Tibial artery (tissue), 4 donors: ENCODE results near the gene CNNM3.
A peak's percentile ranks its signal among the peaks of the same experiment; 100 is the strongest.

Source experiments
- DNase-seq, 2 donors: peaks; one replicate each; pipeline ENCODE4 v3.0.0-alpha.2; 2019
- H3K27ac ChIP-seq, 2 donors: fragments of 200-600 bp; sonication (generic) in 1 of 2; 1 replicate in 1 of 2; 2 replicates in 1 of 2; pipeline ENCODE4 v1.5.1; 2018 to 2019; ENCODE audit warnings: mild to moderate bottlenecking in 1 of 2
- H3K27me3 ChIP-seq, 2 donors: fragments of 200-600 bp; sonication (generic) in 1 of 2; one replicate each; pipeline versions ENCODE4 v1.5.1 to v1.6.0; 2016 to 2019
- H3K36me3 ChIP-seq, 3 donors: fragments of 200-600 bp; sonication (generic) in 2 of 3; one replicate each; pipeline ENCODE4 v1.5.1; 2016 to 2019; ENCODE audit warnings: mild to moderate bottlenecking in 2 of 3
- H3K4me1 ChIP-seq, 4 donors: fragments of 200-600 bp; sonication (generic) in 2 of 4; 1 replicate in 3 of 4; 2 replicates in 1 of 4; pipeline ENCODE4 v1.5.1; 2016 to 2019
- H3K4me3 ChIP-seq, 2 donors: fragments of 200-600 bp; sonication (generic) in 1 of 2; 1 replicate in 1 of 2; 2 replicates in 1 of 2; pipeline ENCODE4 v1.5.1; 2018 to 2019; ENCODE audit warnings: mild to moderate bottlenecking in 2 of 2
- H3K9me3 ChIP-seq, 3 donors: fragments of 200-600 bp; sonication (generic) in 1 of 3; one replicate each; pipeline ENCODE4 v1.5.1; 2016 to 2019
- intact Hi-C: fragments of 100-400 bp; cut with DNase I; formaldehyde crosslinking; loops from one replicate; pipeline ENCODE4 v1.15.0; 2023; ENCODE audit warnings: low total_unique reads
- TF ChIP-seq, protein P1 (sequence below), 2 experiments: fragments of 200-600 bp in 1 of 2; fragments of 450-650 bp in 1 of 2; IDR thresholded peaks; one replicate each; pipeline ENCODE4 v1.5.1; 2017 to 2019; ENCODE audit warnings: antibody characterized with exemption in 2 of 2, mild to moderate bottlenecking in 1 of 2, moderate library complexity in 1 of 2

The CNNM3 gene

DNA sequence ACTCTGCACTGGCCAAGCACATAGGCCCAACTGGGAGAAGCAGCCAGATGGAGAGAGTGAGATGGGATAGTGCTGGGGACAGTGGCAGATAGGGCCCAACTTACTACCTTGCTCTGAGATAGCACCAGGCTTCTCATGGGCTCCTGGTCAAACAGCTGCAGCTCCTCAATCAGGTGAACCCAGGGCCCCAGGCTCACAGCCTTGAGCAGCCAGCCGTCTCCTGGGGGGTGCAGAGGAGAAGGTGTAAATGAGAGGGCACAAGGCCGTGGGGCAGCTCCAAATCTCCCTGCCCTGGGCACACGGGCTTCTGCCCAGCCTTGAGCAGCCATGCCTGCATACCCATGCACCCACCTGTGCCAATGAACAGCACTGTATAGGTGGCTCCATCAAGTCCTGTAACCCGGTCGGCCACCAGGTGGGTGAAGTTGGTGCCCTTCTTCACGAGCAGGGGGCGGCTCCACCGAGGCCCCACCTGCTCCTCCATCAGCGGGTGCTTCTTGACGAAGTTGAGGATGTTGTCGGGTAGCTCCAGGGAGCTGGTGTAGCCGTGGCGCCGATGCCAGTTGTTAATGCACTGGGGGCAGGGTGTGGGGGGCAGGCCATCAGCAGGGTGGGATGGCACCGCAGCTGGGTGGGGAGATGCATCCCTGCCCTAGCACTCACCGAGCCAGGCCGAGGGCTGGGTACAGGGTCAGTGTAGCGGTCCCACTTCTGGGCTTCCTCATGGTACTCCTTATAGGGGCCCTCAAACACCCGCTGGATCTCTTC, 47.7 kb downstream of the CNNM3 start:
- H3K4me3 ChIP-seq: no peak overlapping the region
- peaks cover 0 to 64% (median 44%) of the 10 kb centered on the region in 4 donors for H3K4me1 ChIP-seq
- no peaks in the 10 kb centered on the region for H3K9me3 ChIP-seq
- DNase-seq: no peak
- H3K27me3 ChIP-seq: no peaks in the 10 kb centered on the region
- H3K36me3 ChIP-seq: peaks cover 60 to 80% (median 70%) of the 10 kb centered on the region in 3 donors
- no peak overlapping the region for H3K27ac ChIP-seq
- TF ChIP-seq, protein P1, sequence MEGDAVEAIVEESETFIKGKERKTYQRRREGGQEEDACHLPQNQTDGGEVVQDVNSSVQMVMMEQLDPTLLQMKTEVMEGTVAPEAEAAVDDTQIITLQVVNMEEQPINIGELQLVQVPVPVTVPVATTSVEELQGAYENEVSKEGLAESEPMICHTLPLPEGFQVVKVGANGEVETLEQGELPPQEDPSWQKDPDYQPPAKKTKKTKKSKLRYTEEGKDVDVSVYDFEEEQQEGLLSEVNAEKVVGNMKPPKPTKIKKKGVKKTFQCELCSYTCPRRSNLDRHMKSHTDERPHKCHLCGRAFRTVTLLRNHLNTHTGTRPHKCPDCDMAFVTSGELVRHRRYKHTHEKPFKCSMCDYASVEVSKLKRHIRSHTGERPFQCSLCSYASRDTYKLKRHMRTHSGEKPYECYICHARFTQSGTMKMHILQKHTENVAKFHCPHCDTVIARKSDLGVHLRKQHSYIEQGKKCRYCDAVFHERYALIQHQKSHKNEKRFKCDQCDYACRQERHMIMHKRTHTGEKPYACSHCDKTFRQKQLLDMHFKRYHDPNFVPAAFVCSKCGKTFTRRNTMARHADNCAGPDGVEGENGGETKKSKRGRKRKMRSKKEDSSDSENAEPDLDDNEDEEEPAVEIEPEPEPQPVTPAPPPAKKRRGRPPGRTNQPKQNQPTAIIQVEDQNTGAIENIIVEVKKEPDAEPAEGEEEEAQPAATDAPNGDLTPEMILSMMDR (IDR thresholded peaks at IDR 0.05): no peak
- intact Hi-C loops: no loop called here

DNA sequence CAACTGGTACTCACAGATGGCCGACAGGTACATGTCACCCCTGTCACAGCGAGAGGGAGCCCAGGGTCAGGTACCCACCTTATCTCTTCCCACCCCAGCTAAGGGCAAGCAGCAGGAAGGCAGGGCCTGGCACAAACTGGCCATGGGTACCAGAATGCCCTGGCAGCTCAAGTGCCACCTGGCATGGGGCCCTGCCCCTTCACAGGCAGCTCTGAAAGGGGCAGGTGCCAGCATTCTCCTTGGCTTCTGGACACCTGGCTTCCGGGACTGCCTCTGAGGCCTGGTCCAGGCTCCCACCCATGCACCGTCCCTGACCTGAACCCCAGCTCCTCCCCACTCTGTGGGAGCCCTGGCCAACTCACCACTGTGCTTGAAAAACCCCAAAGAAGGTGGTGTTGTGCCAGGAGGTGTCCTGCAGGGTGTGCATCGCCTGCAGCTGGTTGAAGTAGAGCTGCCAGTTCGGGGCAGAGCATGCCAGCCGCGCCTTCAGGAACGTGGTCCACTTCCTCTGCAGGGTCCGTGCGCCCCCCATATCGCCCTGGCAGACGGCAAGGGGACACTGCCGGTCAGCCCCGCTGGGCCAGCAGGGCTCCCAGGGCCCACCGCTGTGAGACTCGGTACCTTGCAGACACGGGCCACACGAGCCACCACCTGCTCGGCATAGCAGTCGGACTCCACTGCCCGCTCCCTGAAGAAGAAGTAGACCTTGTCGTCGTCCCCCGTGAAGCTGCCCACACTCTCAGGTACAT, 48.4 kb downstream of the CNNM3 start:
- H3K27me3 ChIP-seq: no peaks in the 10 kb centered on the region
- DNase-seq: peak in 1 of 2 donors; percentile 64
- peaks cover 0 to 56% (median 37%) of the 10 kb centered on the region in 4 donors for H3K4me1 ChIP-seq
- intact Hi-C loops: loop anchor here (5.0 kb wide), 1 partner anchor 327 kb away; the partner anchor contains the start of gene ARID5A
- H3K27ac ChIP-seq: peak overlapping the region in 1 of 2 donors; percentile 12
- H3K36me3 ChIP-seq: peaks cover 60 to 80% (median 70%) of the 10 kb centered on the region in 3 donors
- no peak overlapping the region for H3K4me3 ChIP-seq
- H3K9me3 ChIP-seq: no peaks in the 10 kb centered on the region
- TF ChIP-seq, protein P1 (IDR thresholded peaks at IDR 0.05): no peak

DNA sequence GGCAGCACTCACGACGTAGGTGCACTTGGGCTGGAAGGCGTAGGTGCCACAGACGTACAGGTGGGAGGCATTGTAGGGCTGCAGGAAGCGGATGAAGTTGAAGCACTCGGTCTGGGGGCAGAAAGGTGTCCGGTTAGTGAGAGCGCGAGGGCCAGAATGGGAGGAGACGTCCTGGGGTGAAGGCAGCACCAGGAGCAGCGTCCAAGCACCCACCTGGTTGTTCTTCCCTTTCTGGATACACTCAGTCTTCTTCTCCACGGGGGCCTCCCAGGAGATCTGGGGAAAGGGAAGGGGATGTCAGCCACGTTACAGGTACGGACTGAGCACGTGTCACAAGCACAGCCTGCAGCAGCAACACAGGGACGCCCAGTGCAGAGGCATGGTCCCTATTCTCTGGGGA, 49.6 kb downstream of the CNNM3 start:
- H3K27ac ChIP-seq: peak overlapping the region; percentile 12 to 100
- no peaks in the 10 kb centered on the region for H3K27me3 ChIP-seq
- H3K4me3 ChIP-seq: no peak overlapping the region
- TF ChIP-seq, protein P1 (IDR thresholded peaks at IDR 0.05): no peak
- peaks cover 51 to 72% (median 62%) of the 10 kb centered on the region in 3 donors for H3K36me3 ChIP-seq
- intact Hi-C loops: loop anchor here (5.0 kb wide), 1 partner anchor 328 kb away; the partner anchor contains the start of gene ARID5A
- H3K9me3 ChIP-seq: no peaks in the 10 kb centered on the region
- H3K4me1 ChIP-seq: peaks cover 0 to 49% (median 30%) of the 10 kb centered on the region in 4 donors
- DNase-seq: no peak

DNA sequence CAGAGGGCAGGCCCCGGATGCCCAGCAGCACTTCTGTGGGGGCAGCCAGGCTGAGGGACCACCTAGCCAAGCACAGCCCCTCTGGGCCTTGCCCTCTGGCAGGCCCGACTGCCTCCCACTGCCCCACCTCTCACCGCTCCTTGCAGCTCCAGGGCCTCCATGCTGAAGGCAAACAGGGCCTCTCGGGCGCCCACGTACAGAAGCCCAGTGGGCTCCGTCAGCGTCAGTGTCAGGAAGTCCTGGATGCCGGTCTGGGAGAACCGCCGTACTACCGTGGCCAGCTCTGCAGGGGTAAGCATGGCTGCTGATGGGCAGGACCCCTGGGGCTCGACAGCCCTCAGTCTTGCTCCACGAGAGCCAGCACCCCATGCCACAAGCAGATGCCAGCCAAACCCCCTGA, 50.1 kb downstream of the CNNM3 start:
- H3K27me3 ChIP-seq: no peaks in the 10 kb centered on the region
- peak overlapping the region; percentile 98 to 100 for H3K27ac ChIP-seq
- H3K4me1 ChIP-seq: peaks cover 0 to 52% (median 35%) of the 10 kb centered on the region in 4 donors
- H3K4me3 ChIP-seq: peak overlapping the region in 1 of 2 donors; percentile 1
- peaks cover 46 to 67% (median 57%) of the 10 kb centered on the region in 3 donors for H3K36me3 ChIP-seq
- H3K9me3 ChIP-seq: no peaks in the 10 kb centered on the region
- intact Hi-C loops: loop anchor here (5.0 kb wide), 1 partner anchor 329 kb away; the partner anchor contains the start of gene ARID5A
- TF ChIP-seq, protein P1 (IDR thresholded peaks at IDR 0.05): no peak
- DNase-seq: no peak

DNA sequence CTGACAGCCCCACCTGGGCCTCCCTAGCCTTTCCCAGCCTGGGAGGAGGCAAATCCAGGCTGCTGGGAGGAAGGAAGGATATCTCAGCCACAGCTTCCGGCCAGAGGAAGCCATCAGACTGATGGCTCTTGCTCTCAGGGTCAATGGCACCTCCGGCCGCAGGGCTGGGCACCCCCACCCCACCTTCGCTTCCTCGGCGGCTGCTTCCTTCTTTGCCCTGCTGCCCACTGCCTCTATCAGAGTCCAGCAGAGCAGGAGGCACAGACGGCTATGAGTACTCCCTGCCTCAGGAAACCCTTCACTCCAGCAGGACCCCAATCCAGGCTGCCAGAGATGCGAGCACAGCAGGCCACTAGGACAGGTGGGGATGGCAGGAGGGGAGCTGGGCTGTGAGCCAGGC, 50.5 kb downstream of the CNNM3 start:
- no peaks in the 10 kb centered on the region for H3K27me3 ChIP-seq
- peak overlapping the region; percentile 97 to 98 for H3K4me3 ChIP-seq
- H3K27ac ChIP-seq: peak overlapping the region; percentile 98 to 100
- no peak for DNase-seq
- TF ChIP-seq, protein P1 (IDR thresholded peaks at IDR 0.05): no peak
- intact Hi-C loops: loop anchor here (5.0 kb wide), 1 partner anchor 329 kb away; the partner anchor contains the start of gene ARID5A
- no peaks in the 10 kb centered on the region for H3K9me3 ChIP-seq
- peaks cover 41 to 62% (median 52%) of the 10 kb centered on the region in 3 donors for H3K36me3 ChIP-seq
- H3K4me1 ChIP-seq: peaks cover 0 to 54% (median 38%) of the 10 kb centered on the region in 4 donors
